HPDE6-E6E7 (cell line): Measurements from ENCODE around the gene RNF208.

ENCODE experiments used
- DNase-seq: peaks from one replicate; pipeline ENCODE4 v3.0.0; 2011; ENCODE audit warnings: missing footprints; ENCODE audit errors: extremely low spot score

RNF208 gene

GRCh38 chr9:137175345-137175961 is 46.6 kb downstream of the RNF208 start:
- DNase-seq = no peak

- DNase-seq = no peak
Measured at GRCh38 chr9:137174722-137175293, 47.2 kb downstream of the RNF208 start.

- DNase-seq = no peak
Measured at GRCh38 chr9:137173796-137174664, 48.0 kb downstream of the RNF208 start.

GRCh38 chr9:137172901-137173795 is 48.9 kb downstream of the RNF208 start:
- no peak for DNase-seq

GRCh38 chr9:137171149-137171900 is 50.7 kb downstream of the RNF208 start:
- no peak for DNase-seq

- DNase-seq = no peak
Measured at GRCh38 chr9:137170486-137171148, 51.4 kb downstream of the RNF208 start.
